HCT116 (cell line): ENCODE data around the gene THSD4. TPM values are rescaled to one million over a fixed set of nuclear protein-coding genes. Genes with fewer than 3 reads are reported as not detected.

Experiments
- ATAC-seq: fragments of 200-7000 bp; cut with Tn5 transposase; 2 replicates; pipeline ENCODE4 v1.9.1; 2020; ENCODE audit warnings: mild to moderate bottlenecking, moderate library complexity
- BruUV-seq: library from RNA; stranded (reverse); fragments of 400-500 nt; replicated peaks from 2 replicates; lab custom pipeline; 2021; lab: Mats Ljungman, UMichigan
- CTCF ChIA-PET: fragments of 300-600 bp; sonication (Branson Sonifier 250); formaldehyde crosslinking; loops from one replicate; lab custom pipeline; 2021; ENCODE audit warnings: antibody characterized with exemption; lab: Charles Lee
- POLR2A ChIA-PET: fragments of 300-600, 350-600 bp; sonication (Branson Sonifier 250); formaldehyde crosslinking; loops from one replicate; lab custom pipeline; 2021; ENCODE audit warnings: antibody characterized with exemption; lab: Charles Lee
- RAD21 ChIA-PET, 2 experiments: fragments of 300-600 bp; sonication (Branson Sonifier 250); formaldehyde crosslinking; loops; one replicate each; lab custom pipeline; 2023; ENCODE audit warnings: low total read pairs in 2 of 2; ENCODE audit not compliant: uncharacterized antibody in 2 of 2, unreplicated experiment in 2 of 2, low non-redundant PET in 1 of 2; lab: Charles Lee
- DNase-seq: peaks from one replicate; pipeline ENCODE4 v3.0.0-alpha.2; 2010; ENCODE audit warnings: low read depth, low spot score
- H2AFZ ChIP-seq: fragments of 200-600 bp; shearing (Covaris generic), sonication (generic); 2 replicates; pipeline ENCODE4 v1.6.1; 2017; ENCODE audit warnings: low read depth, mixed run types, mixed read lengths, antibody characterized with exemption, low read length; ENCODE audit not compliant: poor library complexity, severe bottlenecking
- H3K27ac ChIP-seq: 2 replicates; pipeline ENCODE4 v1.5.1; 2012; ENCODE audit warnings: low read depth, low read length
- H3K27me3 ChIP-seq: fragments of 200-600 bp; sonication (generic); 2 replicates; pipeline ENCODE4 v1.6.1; 2016; ENCODE audit warnings: mixed run types, low read length, mixed read lengths; ENCODE audit not compliant: insufficient read depth
- H3K36me3 ChIP-seq, 2 experiments: fragments of 200-500 bp in 1 of 2; fragments of 200-600 bp in 1 of 2; sonication (Bioruptor generic) in 1 of 2; sonication (generic) in 1 of 2; 2 replicates each; pipeline versions ENCODE4 v1.5.1 to v1.6.1; 2014 to 2016; ENCODE audit warnings: low read length in 2 of 2, inconsistent platforms in 1 of 2, mixed read lengths in 1 of 2, mixed run types in 1 of 2; ENCODE audit not compliant: insufficient read depth in 2 of 2, control insufficient read depth in 1 of 2
- H3K4me1 ChIP-seq, 2 experiments: fragments of 200-600 bp in 1 of 2; sonication (generic) in 1 of 2; 2 replicates each; pipeline versions ENCODE4 v1.5.1 to v1.6.1; 2012 to 2017; ENCODE audit warnings: low read length in 2 of 2, inconsistent platforms in 1 of 2, mild to moderate bottlenecking in 1 of 2, mixed read lengths in 1 of 2, mixed run types in 1 of 2, moderate library complexity in 1 of 2; ENCODE audit not compliant: insufficient read depth in 2 of 2, control insufficient read depth in 1 of 2
- H3K4me2 ChIP-seq: fragments of 200-600 bp; sonication (generic); 2 replicates; pipeline ENCODE4 v1.6.1; 2017; ENCODE audit warnings: mixed run types, low read length, mixed read lengths
- H3K4me3 ChIP-seq, 2 experiments: fragments of 200-600 bp in 1 of 2; sonication (generic) in 1 of 2; replicated peaks in 1 of 2; 2 replicates each; pipeline ENCODE4 v1.5.1; 2011 to 2016; ENCODE audit warnings: low read length in 2 of 2, control low read depth in 1 of 2, low read depth in 1 of 2, mild to moderate bottlenecking in 1 of 2, mixed read lengths in 1 of 2, mixed run types in 1 of 2
- H3K79me2 ChIP-seq: fragments of 200-600 bp; sonication (generic); 2 replicates; pipeline ENCODE4 v1.6.1; 2017; ENCODE audit warnings: mild to moderate bottlenecking, mixed run types, low read length, moderate library complexity, mixed read lengths; ENCODE audit not compliant: insufficient read depth
- H3K9ac ChIP-seq: fragments of 200-600 bp; sonication (generic); 2 replicates; pipeline ENCODE4 v1.6.1; 2016; ENCODE audit warnings: low read length, mixed read lengths
- H3K9me2 ChIP-seq: fragments of 200-600 bp; sonication (generic), shearing (Covaris generic); 2 replicates; pipeline ENCODE4 v1.6.1; 2017; ENCODE audit warnings: mixed run types, mild to moderate bottlenecking, moderate library complexity; ENCODE audit not compliant: insufficient read depth
- H3K9me3 ChIP-seq, 2 experiments: fragments of 200-500 bp in 1 of 2; fragments of 200-600 bp in 1 of 2; sonication (Bioruptor generic) in 1 of 2; sonication (generic) in 1 of 2; 2 replicates each; pipeline ENCODE4 v1.6.1; 2014 to 2017; ENCODE audit warnings: low read length in 2 of 2, mixed read lengths in 2 of 2, inconsistent platforms in 1 of 2, low read depth in 1 of 2, mild to moderate bottlenecking in 1 of 2, mixed run types in 1 of 2, moderate library complexity in 1 of 2; ENCODE audit not compliant: control insufficient read depth in 1 of 2, insufficient read depth in 1 of 2
- H4K20me1 ChIP-seq: fragments of 200-600 bp; sonication (generic), shearing (Covaris generic); 2 replicates; pipeline ENCODE4 v1.6.1; 2017; ENCODE audit warnings: mixed run types, mild to moderate bottlenecking, moderate library complexity; ENCODE audit not compliant: insufficient read depth
- ATF3 ChIP-seq: IDR thresholded peaks from 2 replicates; pipeline ENCODE4 v1.6.1; 2012
- CBX3 ChIP-seq: IDR thresholded peaks from 2 replicates; pipeline ENCODE4 v1.6.1; 2012; ENCODE audit warnings: low read depth
- EGR1 ChIP-seq: IDR thresholded peaks from 2 replicates; pipeline ENCODE4 v1.6.1; 2012; ENCODE audit warnings: low read depth
- EZH2 ChIP-seq: fragments of 200-600 bp; sonication (generic); IDR thresholded peaks from 2 replicates; pipeline ENCODE4 v1.6.1; 2017; ENCODE audit warnings: antibody characterized with exemption, mixed run types
- EZH2phosphoT487 ChIP-seq: fragments of 200-600 bp; IDR thresholded peaks from 2 replicates; pipeline ENCODE4 v1.6.1; 2018; ENCODE audit warnings: antibody characterized with exemption, borderline replicate concordance
- FOSL1 ChIP-seq: IDR thresholded peaks from 2 replicates; pipeline ENCODE4 v1.6.1; 2012; ENCODE audit warnings: low read depth
- JUND ChIP-seq: IDR thresholded peaks from 2 replicates; pipeline ENCODE4 v1.6.1; 2012
- POLR2A ChIP-seq: IDR thresholded peaks from 2 replicates; pipeline ENCODE4 v1.7.0; 2011; ENCODE audit warnings: borderline replicate concordance; ENCODE audit not compliant: insufficient read depth, insufficient read length; ENCODE audit errors: extremely low read depth
- POLR2AphosphoS5 ChIP-seq: IDR thresholded peaks from 2 replicates; pipeline ENCODE4 v1.6.1; 2011; ENCODE audit warnings: mild to moderate bottlenecking, low read depth, low read length, moderate library complexity
- RAD21 ChIP-seq: IDR thresholded peaks from 2 replicates; pipeline ENCODE4 v1.6.1; 2012; ENCODE audit warnings: low read depth, mild to moderate bottlenecking
- SP1 ChIP-seq: IDR thresholded peaks from 2 replicates; pipeline ENCODE4 v1.6.1; 2012; ENCODE audit warnings: low read depth
- YY1 ChIP-seq: IDR thresholded peaks from 2 replicates; pipeline ENCODE4 v1.6.1; 2011; ENCODE audit warnings: low read length, low read depth, moderate library complexity, mild to moderate bottlenecking; ENCODE audit not compliant: insufficient replicate concordance; ENCODE audit errors: extremely low read depth
- ZBTB33 ChIP-seq: IDR thresholded peaks from 2 replicates; pipeline ENCODE4 v1.6.1; 2011; ENCODE audit warnings: mild to moderate bottlenecking, low read length, moderate library complexity; ENCODE audit not compliant: insufficient replicate concordance; ENCODE audit errors: extremely low read depth
- ZNF274 ChIP-seq: fragments of 200-500 bp; sonication (Bioruptor generic); IDR thresholded peaks from 2 replicates; pipeline ENCODE4 v1.6.1; 2014; ENCODE audit warnings: mild to moderate bottlenecking, low read depth, low read length, inconsistent platforms
- intact Hi-C: fragments of 100-400 bp; cut with micrococcal nuclease; formaldehyde crosslinking; loops from 2 replicates; pipeline ENCODE4 v1.10.0; 2022
- total RNA-seq: library from RNA; stranded (reverse); gene quantifications from one replicate; pipeline ENCODE4 v1.2.1, GENCODE V29; 2021; ENCODE audit not compliant: unreplicated experiment

Gene THSD4
- total RNA-seq, 1 experiment from 2014 or later = 30.5 TPM

GRCh38 chr15:71274448-71274798, 159.2 kb downstream of the THSD4 start:
- no peaks in the 10 kb centered on the region for H3K79me2 ChIP-seq
- no peak for DNase-seq
- H3K27ac ChIP-seq = no peak overlapping the region
- ChIA-PET POLR2A (no interaction called here), RAD21 (no interaction called here), CTCF (no interaction called here)
- intact Hi-C loops = no loop called here
- no peak for ATAC-seq
- H4K20me1 ChIP-seq = no peaks in the 10 kb centered on the region
- H3K9me3 ChIP-seq = no peaks in the 10 kb centered on the region
- peaks cover 45 to 46% of the 10 kb centered on the region in 2 experiments for H3K4me1 ChIP-seq
- H3K36me3 ChIP-seq = no peaks in the 10 kb centered on the region
- no TSS peak for BruUV-seq
- no peak overlapping the region for H2AFZ ChIP-seq
- no peaks in the 10 kb centered on the region for H3K9me2 ChIP-seq
- H3K27me3 ChIP-seq = no peaks in the 10 kb centered on the region
- no peak overlapping the region for H3K4me2 ChIP-seq
- TF ChIP-seq ZBTB33 = no peak
- TF ChIP-seq POLR2AphosphoS5 = no peak
- no peak for TF ChIP-seq EZH2
- no peak for TF ChIP-seq EZH2phosphoT487
- no peak for TF ChIP-seq ZNF274
- TF ChIP-seq RAD21 = no peak
- no peak for TF ChIP-seq FOSL1
- no peak for TF ChIP-seq ATF3
- TF ChIP-seq POLR2A = no peak
- TF ChIP-seq JUND = no peak
- no peak for TF ChIP-seq SP1
- TF ChIP-seq EGR1 = no peak
- TF ChIP-seq YY1 = no peak
- TF ChIP-seq CBX3 = no peak
- H3K9ac ChIP-seq = no peak overlapping the region
- H3K4me3 ChIP-seq = no peak overlapping the region
